A673 (cell line): ENCODE data around the gene EEIG1. TPM values are rescaled to one million over a fixed set of nuclear protein-coding genes. Genes with fewer than 3 reads are reported as not detected.

ENCODE experiments used
- BruUV-seq: library from RNA; stranded (reverse); fragments of 400-500 nt; replicated peaks from 2 replicates; lab custom pipeline; 2021; lab: Mats Ljungman, UMichigan
- CTCF ChIA-PET: fragments of 300-600 bp; sonication (Branson Sonifier 250); formaldehyde crosslinking; loops from one replicate; lab custom pipeline; 2022; ENCODE audit warnings: antibody characterized with exemption; lab: Charles Lee
- POLR2A ChIA-PET: fragments of 300-600 bp; sonication (Branson Sonifier 250); formaldehyde crosslinking; loops from one replicate; lab custom pipeline; 2022; ENCODE audit warnings: antibody characterized with exemption; ENCODE audit not compliant: low non-redundant PET; lab: Charles Lee
- DNase-seq: peaks from one replicate; pipeline ENCODE4 v3.0.0-alpha.2; 2015; ENCODE audit warnings: low spot score
- H3K27ac ChIP-seq: fragments of 200-600 bp; sonication (generic); 2 replicates; pipeline ENCODE4 v1.5.1; 2016; ENCODE audit warnings: mixed run types, low read depth, mild to moderate bottlenecking, mixed read lengths, antibody characterized with exemption, low read length; ENCODE audit not compliant: poor library complexity, severe bottlenecking
- H3K27me3 ChIP-seq: fragments of 200-600 bp; sonication (generic); replicated peaks from 2 replicates; pipeline ENCODE4 v1.6.1; 2017; ENCODE audit warnings: mixed run types, low read depth, mild to moderate bottlenecking, mixed read lengths, antibody characterized with exemption, low read length; ENCODE audit not compliant: insufficient read depth, poor library complexity
- H3K36me3 ChIP-seq: fragments of 200-600 bp; sonication (generic); 2 replicates; pipeline ENCODE4 v1.6.1; 2016; ENCODE audit warnings: mixed run types, mild to moderate bottlenecking, mixed read lengths, antibody characterized with exemption, low read length; ENCODE audit not compliant: insufficient read depth, poor library complexity, severe bottlenecking
- H3K4me1 ChIP-seq: fragments of 200-600 bp; sonication (generic); 2 replicates; pipeline ENCODE4 v1.6.1; 2017; ENCODE audit warnings: mixed run types, mild to moderate bottlenecking, mixed read lengths, antibody characterized with exemption, low read length; ENCODE audit not compliant: insufficient read depth, poor library complexity, severe bottlenecking
- H3K4me3 ChIP-seq: fragments of 200-600 bp; sonication (generic); 2 replicates; pipeline ENCODE4 v1.5.1; 2016; ENCODE audit warnings: low read depth, mixed run types, mild to moderate bottlenecking, mixed read lengths, low read length; ENCODE audit not compliant: poor library complexity, severe bottlenecking
- H3K9me3 ChIP-seq: fragments of 200-600 bp; sonication (generic); 2 replicates; pipeline ENCODE4 v1.6.1; 2016; ENCODE audit warnings: mixed run types, low read depth, mild to moderate bottlenecking, mixed read lengths, antibody characterized with exemption, low read length; ENCODE audit not compliant: poor library complexity, severe bottlenecking
- CTCF ChIP-seq: fragments of 300-800, 200-600 bp; sonication (generic); conservative IDR thresholded peaks from 2 replicates; pipeline ENCODE4 v1.5.1; 2017; ENCODE audit warnings: low read depth, mild to moderate bottlenecking, antibody characterized with exemption, low read length, moderate library complexity, mixed read lengths
- EZH2 ChIP-seq: fragments of 200-600 bp; sonication (generic); IDR thresholded peaks from 2 replicates; pipeline ENCODE4 v1.6.1; 2017; ENCODE audit warnings: borderline replicate concordance, low read depth, mild to moderate bottlenecking, mixed read lengths, antibody characterized with exemption, low read length; ENCODE audit not compliant: poor library complexity, severe bottlenecking
- intact Hi-C: fragments of 100-400 bp; cut with micrococcal nuclease; formaldehyde crosslinking; loops from one replicate; pipeline ENCODE4 v1.10.0; 2022; ENCODE audit not compliant: unreplicated experiment
- total RNA-seq: library from RNA; stranded (reverse); gene quantifications from 2 replicates; pipeline ENCODE4 v1.2.3, GENCODE V29; 2021

EEIG1 gene
- total RNA-seq, 1 experiment from 2014 or later = 34.1 TPM

- DNase-seq = peak; percentile 33
- POLR2A ChIA-PET = no interaction called here
- no peaks in the 10 kb centered on the region for H3K27me3 ChIP-seq
- TF ChIP-seq EZH2 = no peak
- TF ChIP-seq CTCF = no peak
- intact Hi-C loops = no loop called here
- H3K4me1 ChIP-seq = peaks cover 23% of the 10 kb centered on the region
- H3K27ac ChIP-seq = peak overlapping the region; percentile 69
- BruUV-seq = no TSS peak
- no peaks in the 10 kb centered on the region for H3K9me3 ChIP-seq
- H3K36me3 ChIP-seq = no peaks in the 10 kb centered on the region
- CTCF ChIA-PET = interaction anchor here (1.5 kb wide), 1 partner anchor 37 kb away, joined by 5 read pairs; no protein-coding TSS in a partner anchor
- H3K4me3 ChIP-seq = peak overlapping the region; percentile 96
Observed at GRCh38 chr9:127980060-127980705, 606 bp downstream of the EEIG1 start.

- TSS peak; percentile 51 for BruUV-seq
- Histone ChIP-seq H3K27me3 (no peaks in the 10 kb centered on the region), H3K27ac (peak overlapping the region; percentile 69), H3K4me3 (peak overlapping the region; percentile 96), H3K4me1 (peaks cover 24% of the 10 kb centered on the region), H3K36me3 (no peaks in the 10 kb centered on the region), H3K9me3 (no peaks in the 10 kb centered on the region)
- ChIA-PET CTCF (interaction anchor here (1.5 kb wide), 1 partner anchor 36 kb away, joined by 5 read pairs; no protein-coding TSS in a partner anchor), POLR2A (no interaction called here)
- intact Hi-C loops = no loop called here
- TF ChIP-seq EZH2 (no peak), CTCF (no peak)
- DNase-seq = peak; percentile 37
Observed at GRCh38 chr9:127979333-127980059, 1.3 kb downstream of the EEIG1 start.

- Histone ChIP-seq H3K27ac (peak overlapping the region; percentile 69), H3K4me3 (peak overlapping the region; percentile 96), H3K9me3 (no peaks in the 10 kb centered on the region), H3K36me3 (no peaks in the 10 kb centered on the region), H3K4me1 (peaks cover 29% of the 10 kb centered on the region), H3K27me3 (no peaks in the 10 kb centered on the region)
- DNase-seq = no peak
- intact Hi-C loops = no loop called here
- CTCF ChIA-PET = interaction anchor here (1.5 kb wide), 1 partner anchor 35 kb away, joined by 5 read pairs; no protein-coding TSS in a partner anchor
- no peak for TF ChIP-seq EZH2
- no peak for TF ChIP-seq CTCF
- BruUV-seq = no TSS peak
- POLR2A ChIA-PET = no interaction called here
Observed at GRCh38 chr9:127979015-127979332, 1.8 kb downstream of the EEIG1 start.
